Neural cell (in vitro differentiated cells): ENCODE results near the gene IFT43.

Experiments
- EZH2 ChIP-seq: fragments of 200-600, 300-800 bp; shearing (Covaris generic), sonication (generic); IDR thresholded peaks from 2 replicates; pipeline ENCODE4 v1.6.1; 2014; ENCODE audit warnings: antibody characterized with exemption, low read length, borderline replicate concordance, mild to moderate bottlenecking; ENCODE audit not compliant: insufficient read depth, poor library complexity, severe bottlenecking
- RAD21 ChIP-seq: fragments of 450-650 bp; conservative IDR thresholded peaks from 2 replicates; pipeline ENCODE4 v1.6.1; 2014; ENCODE audit warnings: antibody characterized with exemption, mild to moderate bottlenecking, moderate library complexity
- TF ChIP-seq, protein P1 (sequence below): fragments of 450-650 bp; IDR thresholded peaks from 2 replicates; pipeline ENCODE4 v1.5.1; 2014; ENCODE audit warnings: antibody characterized with exemption, mild to moderate bottlenecking, moderate library complexity; ENCODE audit not compliant: poor library complexity, severe bottlenecking

- TF ChIP-seq, protein P1, sequence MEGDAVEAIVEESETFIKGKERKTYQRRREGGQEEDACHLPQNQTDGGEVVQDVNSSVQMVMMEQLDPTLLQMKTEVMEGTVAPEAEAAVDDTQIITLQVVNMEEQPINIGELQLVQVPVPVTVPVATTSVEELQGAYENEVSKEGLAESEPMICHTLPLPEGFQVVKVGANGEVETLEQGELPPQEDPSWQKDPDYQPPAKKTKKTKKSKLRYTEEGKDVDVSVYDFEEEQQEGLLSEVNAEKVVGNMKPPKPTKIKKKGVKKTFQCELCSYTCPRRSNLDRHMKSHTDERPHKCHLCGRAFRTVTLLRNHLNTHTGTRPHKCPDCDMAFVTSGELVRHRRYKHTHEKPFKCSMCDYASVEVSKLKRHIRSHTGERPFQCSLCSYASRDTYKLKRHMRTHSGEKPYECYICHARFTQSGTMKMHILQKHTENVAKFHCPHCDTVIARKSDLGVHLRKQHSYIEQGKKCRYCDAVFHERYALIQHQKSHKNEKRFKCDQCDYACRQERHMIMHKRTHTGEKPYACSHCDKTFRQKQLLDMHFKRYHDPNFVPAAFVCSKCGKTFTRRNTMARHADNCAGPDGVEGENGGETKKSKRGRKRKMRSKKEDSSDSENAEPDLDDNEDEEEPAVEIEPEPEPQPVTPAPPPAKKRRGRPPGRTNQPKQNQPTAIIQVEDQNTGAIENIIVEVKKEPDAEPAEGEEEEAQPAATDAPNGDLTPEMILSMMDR, result no peak
- TF ChIP-seq EZH2 (no peak), RAD21 (no peak)
Observed at GRCh38 chr14:76077340-76077739, 91.8 kb downstream of the IFT43 start.
